Left renal pelvis (tissue), 4 donors: ENCODE results near the gene PPFIA3. TPM values are rescaled to one million over a fixed set of nuclear protein-coding genes. Genes with fewer than 3 reads are reported as not detected.
A peak's percentile ranks its signal among the peaks of the same experiment; 100 is the strongest.
"Not testable (repeated sequence)": the region's sequence is repeated elsewhere in the genome, so short reads cannot be mapped to it uniquely, and the experiment has no call there.

Source experiments
- DNase-seq, 4 donors: peaks; one replicate each; pipeline ENCODE4 v3.0.0-alpha.2; 2013; ENCODE audit warnings: low read depth in 4 of 4, low spot score in 3 of 4
- polyA plus RNA-seq, 4 donors: library from polyadenylated mRNA; unstranded; fragments of 120-200 nt; gene quantifications; one replicate each; pipeline ENCODE4 v1.2.1, GENCODE V29; 2013; ENCODE audit not compliant: insufficient read length in 4 of 4

The PPFIA3 gene
- polyA plus RNA-seq, 4 donors = 5.0 to 8.3 (median 6.7) TPM

- DNase-seq = no peak
These were observed 1.5 kb downstream of the PPFIA3 start for GRCh38 chr19:49120868-49121267.

- DNase-seq = not testable (repeated sequence)
These were observed 2.5 kb downstream of the PPFIA3 start for GRCh38 chr19:49121841-49122240.

DNA sequence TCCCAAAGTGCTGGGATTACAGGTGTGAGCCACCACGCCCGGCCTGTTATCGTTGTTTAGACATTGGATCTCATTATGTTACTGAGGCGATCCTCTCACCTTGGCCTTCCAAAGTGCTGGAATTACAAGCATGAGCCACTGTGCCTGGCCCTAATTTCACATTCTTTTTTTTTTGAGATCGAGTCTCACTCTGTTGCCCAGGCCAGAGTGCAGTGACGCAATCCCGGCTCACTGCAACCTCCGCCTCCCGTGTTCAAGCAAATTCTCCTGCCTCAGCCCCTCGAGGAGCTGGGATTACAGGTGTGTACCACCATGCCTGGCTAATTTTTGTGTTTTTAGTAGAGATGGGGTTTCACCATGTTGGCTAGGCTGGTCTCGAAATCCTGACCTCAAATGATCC is 3.9 kb downstream of the PPFIA3 start:
- not testable (repeated sequence) for DNase-seq

GRCh38 chr19:49125025-49125731 is 5.8 kb downstream of the PPFIA3 start:
- no peak for DNase-seq

DNA sequence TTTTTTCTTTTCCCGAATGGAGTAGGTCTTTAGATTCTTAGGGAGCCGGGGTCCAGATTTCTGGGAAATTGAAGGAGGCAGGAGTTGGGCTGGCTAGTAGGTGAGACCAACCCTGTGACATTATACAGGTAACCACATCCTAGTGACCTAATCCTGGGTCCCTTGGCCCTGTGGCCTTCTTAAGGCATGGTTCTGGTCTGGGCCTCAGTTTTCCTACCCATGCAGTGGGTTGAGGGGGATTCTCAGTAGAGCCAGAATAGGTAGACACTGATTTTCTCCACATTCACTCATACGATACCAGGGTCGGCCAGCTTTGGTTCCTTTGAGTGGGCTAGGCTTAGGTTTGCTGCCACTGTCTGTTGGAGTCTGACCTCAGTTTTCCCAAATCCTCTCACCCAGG is 7.2 kb downstream of the PPFIA3 start:
- DNase-seq = no peak

DNA sequence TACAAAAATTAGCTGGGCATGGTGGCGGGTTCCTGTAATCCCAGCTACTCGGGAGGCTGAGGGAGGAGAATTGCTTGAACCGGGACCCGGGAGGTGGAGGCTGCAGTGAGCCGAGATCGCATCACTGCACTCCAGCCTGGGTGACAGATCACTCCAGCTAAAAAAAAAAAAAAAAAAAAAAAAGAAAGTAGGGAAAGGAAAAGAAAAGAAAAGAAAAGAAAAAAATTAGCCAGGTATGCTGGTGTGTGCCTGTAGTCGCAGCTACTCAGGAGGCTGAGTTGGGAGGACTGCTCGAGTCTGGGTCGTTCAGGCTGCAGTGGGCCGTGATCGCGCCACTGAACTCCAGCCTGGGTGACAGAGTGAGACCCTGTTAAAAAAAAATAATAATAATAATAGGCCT is 7.9 kb downstream of the PPFIA3 start:
- DNase-seq = not testable (repeated sequence)

DNA sequence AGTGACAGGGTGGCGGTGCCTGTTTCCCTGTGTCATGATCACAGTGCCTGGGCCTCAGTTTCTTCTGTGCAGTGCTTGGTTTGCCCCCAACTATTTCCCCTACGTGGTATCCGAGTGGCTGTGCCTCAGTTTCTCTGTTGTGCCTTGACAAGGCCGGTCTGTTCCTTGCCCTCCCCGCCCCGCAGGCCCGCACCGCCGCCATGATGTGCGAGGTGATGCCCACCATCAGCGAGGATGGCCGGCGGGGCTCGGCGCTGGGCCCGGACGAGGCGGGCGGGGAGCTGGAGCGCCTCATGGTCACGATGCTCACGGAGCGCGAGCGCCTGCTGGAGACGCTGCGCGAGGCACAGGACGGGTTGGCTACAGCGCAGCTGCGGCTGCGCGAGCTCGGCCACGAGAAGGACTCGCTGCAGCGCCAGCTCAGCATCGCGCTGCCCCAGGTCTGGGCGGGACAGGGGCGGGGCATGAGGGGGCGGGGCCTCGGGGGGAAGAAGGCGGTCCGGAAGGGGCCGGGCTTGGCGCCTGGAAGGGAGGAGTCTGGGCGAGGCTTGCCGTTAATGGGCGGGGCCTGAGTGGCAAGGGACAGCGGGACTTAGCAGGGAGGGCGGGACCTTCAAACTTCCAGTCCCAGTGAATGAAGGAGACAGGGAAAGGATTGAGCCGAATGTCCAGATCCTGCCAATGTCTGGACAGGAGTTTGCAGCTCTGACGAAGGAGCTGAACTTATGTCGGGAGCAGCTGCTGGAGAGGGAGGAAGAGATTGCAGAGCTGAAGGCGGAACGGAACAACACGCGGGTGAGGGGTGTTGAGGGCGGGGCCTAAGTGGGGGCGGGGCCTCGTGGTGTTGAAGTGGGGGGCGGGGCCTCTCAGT is 8.6 kb downstream of the PPFIA3 start:
- peak in 3 of 4 donors; percentile 90 to 93 (median 91) for DNase-seq

- DNase-seq = no peak
These were observed 9.3 kb downstream of the PPFIA3 start for GRCh38 chr19:49128545-49129237.

GRCh38 chr19:49129238-49129583 is 9.9 kb downstream of the PPFIA3 start:
- no peak for DNase-seq

- no peak for DNase-seq
These were observed 11.0 kb downstream of the PPFIA3 start for GRCh38 chr19:49130325-49130724.

GRCh38 chr19:49132974-49133609 is 13.7 kb downstream of the PPFIA3 start:
- DNase-seq = no peak

- no peak for DNase-seq
These were observed 14.5 kb downstream of the PPFIA3 start for GRCh38 chr19:49133621-49134454.

DNA sequence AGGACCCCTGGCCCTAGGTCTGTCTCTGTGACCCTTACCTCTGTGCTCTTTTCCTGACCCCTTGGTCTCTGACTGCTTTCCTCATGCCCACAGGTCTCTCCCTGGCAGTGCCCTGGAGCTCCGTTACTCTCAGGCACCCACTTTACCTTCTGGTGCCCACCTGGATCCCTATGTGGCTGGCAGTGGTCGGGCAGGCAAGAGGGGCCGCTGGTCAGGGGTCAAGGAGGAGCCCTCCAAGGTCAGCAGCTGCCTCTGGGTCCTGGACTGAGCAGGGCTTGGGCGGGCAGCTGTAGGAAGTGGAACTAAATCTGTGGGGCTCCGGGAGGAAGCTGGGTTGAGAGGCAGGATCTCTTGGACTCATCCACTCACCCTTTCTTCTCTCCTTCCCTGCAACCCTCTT is 16.3 kb downstream of the PPFIA3 start:
- no peak for DNase-seq

- no peak for DNase-seq
These were observed 17.4 kb downstream of the PPFIA3 start for GRCh38 chr19:49136771-49137171.

- DNase-seq = no peak
These were observed 21.6 kb downstream of the PPFIA3 start for GRCh38 chr19:49140951-49141350.

DNA sequence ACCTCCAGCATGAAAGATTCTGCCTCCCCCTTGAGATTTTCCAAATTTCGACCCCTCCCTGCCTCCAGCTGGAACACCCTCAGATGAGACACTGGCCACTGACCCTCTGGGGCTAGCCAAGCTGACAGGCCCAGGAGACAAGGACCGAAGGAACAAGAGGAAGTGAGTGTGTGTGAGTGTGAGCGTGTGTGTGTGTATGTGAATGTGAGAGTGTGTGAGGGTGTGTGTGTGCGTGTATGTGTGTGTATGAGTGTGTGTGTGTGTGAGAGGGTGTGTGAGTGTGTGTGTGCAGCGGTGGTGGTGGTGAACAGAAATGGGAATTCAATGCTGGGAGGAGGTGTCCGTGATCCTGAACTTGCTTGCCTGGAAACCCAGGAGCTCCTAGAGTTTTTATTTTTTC is 22.0 kb downstream of the PPFIA3 start:
- no peak for DNase-seq

DNA sequence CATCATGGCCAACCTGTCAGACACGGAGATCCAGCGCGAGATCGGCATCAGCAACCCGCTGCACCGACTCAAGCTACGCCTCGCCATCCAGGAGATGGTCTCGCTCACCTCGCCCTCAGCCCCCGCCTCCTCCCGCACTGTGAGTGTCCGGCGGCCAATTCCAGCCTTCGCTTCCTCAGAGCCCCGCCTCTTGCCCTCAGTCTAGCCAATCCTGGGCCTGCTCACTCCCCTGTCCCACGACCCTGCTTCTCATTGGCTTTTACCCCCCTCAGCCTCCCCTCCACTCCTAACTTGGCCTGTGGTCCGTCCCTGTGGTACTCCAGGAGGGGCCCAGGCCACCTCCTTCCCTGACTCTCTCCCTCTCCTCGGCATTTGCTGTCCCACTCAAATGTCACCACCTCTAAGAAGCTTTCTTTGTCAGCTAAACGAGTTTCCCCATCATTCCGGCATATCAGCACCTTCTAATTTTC is 23.6 kb downstream of the PPFIA3 start:
- DNase-seq = peak in 2 of 4 donors; percentile 77 to 80

DNA sequence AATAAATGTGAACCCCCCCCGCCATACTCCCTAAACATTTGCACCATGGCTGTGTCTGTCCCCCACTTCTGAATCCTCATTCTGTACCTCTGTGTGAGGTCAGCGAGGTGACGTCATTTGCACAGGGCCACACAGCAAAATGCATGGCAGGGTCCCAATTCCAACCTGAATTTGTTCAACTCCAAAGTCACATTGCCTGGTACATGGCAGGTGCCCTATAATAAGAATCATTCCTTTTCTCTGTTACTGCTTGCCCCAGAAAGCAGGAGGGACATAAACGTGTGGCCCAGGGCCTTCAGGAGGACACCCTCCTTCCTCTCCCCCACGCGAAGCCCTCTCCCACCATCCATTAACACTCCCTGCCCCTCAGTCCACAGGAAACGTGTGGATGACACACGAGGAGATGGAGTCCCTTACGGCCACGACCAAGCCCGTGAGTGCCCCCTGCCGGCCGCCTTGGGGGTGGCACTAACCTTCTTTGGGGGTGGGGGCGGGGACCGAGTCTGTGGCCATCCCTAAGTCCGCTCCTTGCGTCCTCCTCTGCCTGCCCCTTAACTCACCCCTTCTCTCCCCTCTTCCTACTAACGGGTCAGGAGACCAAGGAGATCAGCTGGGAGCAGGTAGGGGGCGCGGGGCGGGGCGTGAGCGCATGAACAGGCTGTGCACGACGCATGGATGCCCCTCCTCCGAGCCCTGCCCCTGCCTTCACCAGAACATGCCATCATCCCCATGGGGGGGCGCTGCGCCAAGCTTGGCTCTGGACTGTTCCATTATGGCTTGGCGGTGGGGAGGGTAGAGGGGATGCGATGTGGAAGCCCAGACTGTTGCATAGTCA is 26.4 kb downstream of the PPFIA3 start:
- no peak for DNase-seq

- DNase-seq = not testable (repeated sequence)
These were observed 27.0 kb downstream of the PPFIA3 start for GRCh38 chr19:49146408-49146770.
